AG04449 (cell line): ENCODE results near the gene ADAMTS17.

ENCODE experiments used
- CTCF ChIA-PET: fragments of 350-600 bp; formaldehyde crosslinking; extraction: SDS; loops from one replicate; lab custom pipeline; 2021; ENCODE audit warnings: antibody characterized with exemption; lab: Yijun Ruan, JAX
- POLR2A ChIA-PET: fragments of 400-600, 350-600 bp; formaldehyde crosslinking; extraction: SDS; loops from one replicate; lab custom pipeline; 2020; ENCODE audit warnings: antibody characterized with exemption, inconsistent platforms; lab: Yijun Ruan, JAX
- DNase-seq: peaks from one replicate; pipeline ENCODE4 v3.0.0-alpha.2; 2010; ENCODE audit warnings: low read depth, low spot score
- H3K4me3 ChIP-seq: 2 replicates; pipeline ENCODE4 v1.5.1; 2011; ENCODE audit warnings: low read depth, mild to moderate bottlenecking, control low read depth, low read length
- TF ChIP-seq, protein P1 (sequence below): IDR thresholded peaks from one replicate; pipeline ENCODE4 v1.5.1; 2011; ENCODE audit warnings: mild to moderate bottlenecking, moderate library complexity, low read length, control low read depth, inconsistent platforms; ENCODE audit not compliant: insufficient read depth; ENCODE audit errors: missing control alignments

The ADAMTS17 gene

DNA sequence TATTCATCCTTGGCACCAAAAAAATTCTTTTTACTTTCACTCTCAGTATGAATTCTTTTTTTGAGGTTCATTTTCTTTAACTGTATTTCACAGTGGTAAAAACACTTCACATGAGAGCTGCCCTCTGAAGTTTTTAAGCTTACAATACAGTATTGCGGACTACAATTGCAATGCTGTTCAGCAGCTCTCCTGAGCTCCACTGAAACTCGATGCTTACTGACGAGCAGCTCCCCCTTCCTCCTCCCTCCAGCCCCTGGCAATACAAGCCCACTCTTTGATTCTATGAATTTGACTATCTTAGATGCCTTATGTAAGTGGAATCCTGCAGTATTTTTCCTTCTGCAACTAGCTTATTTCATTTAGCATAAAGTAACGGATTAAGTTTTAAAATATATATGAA lies 183.4 kb downstream of the ADAMTS17 start:
- DNase-seq = no peak
- CTCF ChIA-PET = no interaction called here
- TF ChIP-seq, protein P1, sequence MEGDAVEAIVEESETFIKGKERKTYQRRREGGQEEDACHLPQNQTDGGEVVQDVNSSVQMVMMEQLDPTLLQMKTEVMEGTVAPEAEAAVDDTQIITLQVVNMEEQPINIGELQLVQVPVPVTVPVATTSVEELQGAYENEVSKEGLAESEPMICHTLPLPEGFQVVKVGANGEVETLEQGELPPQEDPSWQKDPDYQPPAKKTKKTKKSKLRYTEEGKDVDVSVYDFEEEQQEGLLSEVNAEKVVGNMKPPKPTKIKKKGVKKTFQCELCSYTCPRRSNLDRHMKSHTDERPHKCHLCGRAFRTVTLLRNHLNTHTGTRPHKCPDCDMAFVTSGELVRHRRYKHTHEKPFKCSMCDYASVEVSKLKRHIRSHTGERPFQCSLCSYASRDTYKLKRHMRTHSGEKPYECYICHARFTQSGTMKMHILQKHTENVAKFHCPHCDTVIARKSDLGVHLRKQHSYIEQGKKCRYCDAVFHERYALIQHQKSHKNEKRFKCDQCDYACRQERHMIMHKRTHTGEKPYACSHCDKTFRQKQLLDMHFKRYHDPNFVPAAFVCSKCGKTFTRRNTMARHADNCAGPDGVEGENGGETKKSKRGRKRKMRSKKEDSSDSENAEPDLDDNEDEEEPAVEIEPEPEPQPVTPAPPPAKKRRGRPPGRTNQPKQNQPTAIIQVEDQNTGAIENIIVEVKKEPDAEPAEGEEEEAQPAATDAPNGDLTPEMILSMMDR = no peak
- POLR2A ChIA-PET = no interaction called here
- H3K4me3 ChIP-seq = no peak overlapping the region

DNA sequence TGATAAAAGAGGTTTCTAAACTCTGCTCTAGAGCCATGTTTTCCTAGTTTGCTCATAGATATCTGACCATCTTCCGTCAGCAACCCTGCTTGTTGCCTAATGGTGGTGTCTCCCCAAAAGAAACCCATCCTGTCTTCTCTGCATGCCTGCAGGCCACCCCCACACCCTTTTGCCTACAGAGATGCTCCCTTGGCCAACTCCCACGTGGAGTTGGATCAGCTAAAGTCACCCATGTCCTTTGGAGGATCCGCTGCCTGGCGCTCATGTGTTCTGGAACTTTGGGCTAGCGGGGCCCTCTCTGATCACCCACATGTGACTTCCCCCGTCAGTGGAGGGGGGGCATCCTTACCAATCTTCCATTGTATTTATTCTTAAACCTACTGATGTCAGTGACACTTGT lies 185.6 kb downstream of the ADAMTS17 start:
- TF ChIP-seq, protein P1 = no peak
- DNase-seq = no peak
- H3K4me3 ChIP-seq = no peak overlapping the region
- ChIA-PET CTCF (no interaction called here), POLR2A (no interaction called here)

DNA sequence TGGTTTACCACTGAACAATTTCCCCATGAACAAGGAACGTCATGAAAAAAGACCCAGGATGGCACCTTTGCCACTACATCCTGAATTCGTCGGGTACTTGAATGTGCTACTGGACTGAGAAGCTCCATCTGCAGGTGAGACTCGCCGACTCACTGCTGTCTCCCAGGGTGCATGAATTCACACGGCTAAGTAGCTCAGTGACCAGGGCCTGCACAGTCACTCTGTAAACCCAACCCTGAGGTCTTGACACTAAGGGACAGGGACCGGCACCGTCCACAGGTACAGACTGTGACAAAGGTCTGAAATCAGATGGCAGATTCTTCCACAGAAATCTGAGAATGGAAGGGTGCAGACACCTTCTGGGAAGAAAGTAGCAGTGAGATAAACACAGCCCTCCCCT lies 187.4 kb downstream of the ADAMTS17 start:
- H3K4me3 ChIP-seq = no peak overlapping the region
- POLR2A ChIA-PET = no interaction called here
- CTCF ChIA-PET = no interaction called here
- TF ChIP-seq, protein P1 = no peak
- DNase-seq = no peak

DNA sequence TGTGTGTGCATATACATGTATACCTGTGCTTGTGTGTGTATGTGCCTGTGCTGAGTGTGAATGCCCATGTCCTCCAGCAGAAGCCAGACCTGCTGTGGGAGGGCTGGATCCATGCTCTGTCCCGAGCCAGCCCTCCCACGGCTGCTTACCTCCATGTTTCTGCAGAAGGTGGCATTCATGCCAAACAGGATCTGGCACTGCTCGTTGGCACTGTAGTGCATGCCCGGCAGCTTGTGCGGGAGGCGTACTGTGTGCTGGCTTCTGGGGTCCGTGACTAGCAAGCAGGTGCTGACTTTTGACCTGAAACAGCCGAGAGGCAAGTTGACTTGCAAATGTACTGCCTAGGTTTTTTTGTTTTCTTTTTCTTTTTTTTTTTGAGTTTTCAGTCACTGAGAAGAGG lies 189.3 kb downstream of the ADAMTS17 start:
- TF ChIP-seq, protein P1 = no peak
- no peak for DNase-seq
- H3K4me3 ChIP-seq = no peak overlapping the region
- CTCF ChIA-PET = no interaction called here
- POLR2A ChIA-PET = no interaction called here

DNA sequence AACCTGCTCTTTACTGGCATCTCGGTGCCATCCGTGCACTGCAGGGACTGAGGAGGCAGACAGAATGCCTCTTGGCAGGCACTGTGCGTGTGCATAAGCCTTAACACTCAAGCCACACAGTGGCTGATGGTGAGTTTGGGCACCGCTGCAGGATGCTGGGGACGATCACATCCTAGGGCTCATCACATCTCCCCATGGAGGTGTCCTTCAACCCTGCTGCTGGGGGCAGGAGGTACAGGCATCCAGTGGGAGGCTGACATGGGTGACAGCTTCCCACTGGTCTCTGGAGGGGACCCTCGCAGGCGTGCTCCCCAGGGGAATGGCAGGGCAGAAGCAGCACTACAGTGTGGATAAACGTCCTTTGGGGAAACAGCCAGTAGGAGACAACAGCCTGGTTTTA lies 190.9 kb downstream of the ADAMTS17 start:
- ChIA-PET POLR2A (no interaction called here), CTCF (no interaction called here)
- TF ChIP-seq, protein P1 = no peak
- DNase-seq = no peak
- no peak overlapping the region for H3K4me3 ChIP-seq

DNA sequence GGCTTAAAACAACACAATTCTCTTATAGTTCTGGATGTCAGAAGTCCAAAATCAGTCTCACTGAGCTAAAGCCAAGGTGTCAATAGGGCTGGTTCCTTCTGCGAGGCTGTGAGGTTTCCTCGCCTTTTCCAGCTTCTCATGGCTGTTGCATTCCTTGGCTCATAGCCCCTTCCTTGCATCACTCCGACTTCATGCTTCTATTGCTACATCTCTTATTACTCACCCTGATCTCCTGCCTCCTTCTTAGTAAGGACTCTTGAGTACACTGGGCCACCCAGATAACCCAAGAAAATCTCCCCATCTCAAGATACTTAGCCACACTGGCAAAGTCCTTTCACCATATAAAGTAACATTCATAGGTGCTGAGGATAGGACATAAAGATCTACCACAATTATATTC lies 193.9 kb downstream of the ADAMTS17 start:
- no peak for DNase-seq
- POLR2A ChIA-PET = no interaction called here
- CTCF ChIA-PET = no interaction called here
- TF ChIP-seq, protein P1 = no peak
- no peak overlapping the region for H3K4me3 ChIP-seq
